ENCODE measurements around the gene OR5T2. TPM values are rescaled to one million over a fixed set of nuclear protein-coding genes. Genes with fewer than 3 reads are reported as not detected.

The OR5T2 gene
- total RNA-seq, 2 experiments from 2014 or later: not detected

Other genes starting within 250 kb of the OR5T2 start
- gene OR5F1, start 239.6 kb downstream of the OR5T2 start, total RNA-seq: not detected
- gene OR5AS1, start 206.6 kb downstream of the OR5T2 start, total RNA-seq: not detected
- gene OR8I2, start 140.9 kb downstream of the OR5T2 start, total RNA-seq: not detected
- not detected for gene OR8H2, start 130.6 kb downstream of the OR5T2 start, total RNA-seq
- gene OR8H3, start 111.9 kb downstream of the OR5T2 start, total RNA-seq: not detected
- gene OR8J3, start 94.1 kb downstream of the OR5T2 start, total RNA-seq: not detected
- not detected for gene OR8K5, start 73.9 kb downstream of the OR5T2 start, total RNA-seq
- gene OR5J2, start 57.6 kb downstream of the OR5T2 start, total RNA-seq: not detected
- gene OR5T3, start 18.0 kb upstream of the OR5T2 start, total RNA-seq: not detected
- not detected for gene OR5T1, start 39.9 kb upstream of the OR5T2 start, total RNA-seq
- gene OR8H1, start 58.0 kb upstream of the OR5T2 start, total RNA-seq: not detected
- not detected for gene OR8K3, start 80.9 kb upstream of the OR5T2 start, total RNA-seq
- not detected for gene OR8K1, start 111.8 kb upstream of the OR5T2 start, total RNA-seq
- not detected for gene OR8J1, start 120.0 kb upstream of the OR5T2 start, total RNA-seq
- gene OR8U1, start 141.4 kb upstream of the OR5T2 start, total RNA-seq: not detected
- gene OR5AL1, start 178.4 kb upstream of the OR5T2 start, total RNA-seq: not detected
- gene OR5M3, start 239.1 kb upstream of the OR5T2 start, total RNA-seq: not detected